Ascending aorta (tissue), 2 donors: ENCODE results near the gene SLC48A1. TPM values are rescaled to one million over a fixed set of nuclear protein-coding genes. Genes with fewer than 3 reads are reported as not detected.

Source experiments
- DNase-seq, 2 donors: peaks; one replicate each; pipeline ENCODE4 v3.0.0-alpha.2; 2019; ENCODE audit warnings: low spot score in 2 of 2
- H3K27ac ChIP-seq, 2 donors: fragments of 200-600 bp; sonication (generic); one replicate each; pipeline ENCODE4 v1.5.1; 2016 to 2017; ENCODE audit warnings: mild to moderate bottlenecking in 1 of 2
- H3K27me3 ChIP-seq: fragments of 200-600 bp; sonication (generic); one replicate; pipeline ENCODE4 v1.5.1; 2017
- H3K36me3 ChIP-seq, 2 donors: fragments of 200-600 bp; sonication (generic); one replicate each; pipeline ENCODE4 v1.5.1; 2016
- H3K4me1 ChIP-seq, 2 donors: fragments of 200-600 bp; sonication (generic); one replicate each; pipeline ENCODE4 v1.5.1; 2016 to 2017; ENCODE audit warnings: mild to moderate bottlenecking in 1 of 2
- H3K4me3 ChIP-seq, 2 donors: fragments of 200-600 bp; sonication (generic); one replicate each; pipeline ENCODE4 v1.5.1; 2016 to 2017; ENCODE audit warnings: mild to moderate bottlenecking in 1 of 2
- H3K9me3 ChIP-seq, 2 donors: fragments of 200-600 bp; sonication (generic); one replicate each; pipeline ENCODE4 v1.5.1; 2016
- intact Hi-C: fragments of 100-400 bp; cut with DNase I; formaldehyde crosslinking; loops from one replicate; pipeline ENCODE4 v1.15.1; 2023
- total RNA-seq: library from RNA; depleted of rRNA; stranded (reverse); fragments of >200 nt; gene quantifications from one replicate; pipeline ENCODE4 v1.1.0, GENCODE V29; 2016
- TF ChIP-seq, protein P1 (sequence below), 3 experiments: fragments of 200-600 bp in 2 of 3; fragments of 450-650 bp in 1 of 3; sonication (generic) in 2 of 3; IDR thresholded peaks; one replicate each; pipeline ENCODE4 v1.5.1; 2016 to 2019; ENCODE audit warnings: antibody characterized with exemption in 3 of 3, mild to moderate bottlenecking in 1 of 3, moderate library complexity in 1 of 3

The SLC48A1 gene
- total RNA-seq, 1 donor from 2014 or later, result 144 TPM

- peak overlapping the region; percentile 80 to 86 for H3K27ac ChIP-seq
- no peak overlapping the region for H3K4me3 ChIP-seq
- TF ChIP-seq, protein P1, sequence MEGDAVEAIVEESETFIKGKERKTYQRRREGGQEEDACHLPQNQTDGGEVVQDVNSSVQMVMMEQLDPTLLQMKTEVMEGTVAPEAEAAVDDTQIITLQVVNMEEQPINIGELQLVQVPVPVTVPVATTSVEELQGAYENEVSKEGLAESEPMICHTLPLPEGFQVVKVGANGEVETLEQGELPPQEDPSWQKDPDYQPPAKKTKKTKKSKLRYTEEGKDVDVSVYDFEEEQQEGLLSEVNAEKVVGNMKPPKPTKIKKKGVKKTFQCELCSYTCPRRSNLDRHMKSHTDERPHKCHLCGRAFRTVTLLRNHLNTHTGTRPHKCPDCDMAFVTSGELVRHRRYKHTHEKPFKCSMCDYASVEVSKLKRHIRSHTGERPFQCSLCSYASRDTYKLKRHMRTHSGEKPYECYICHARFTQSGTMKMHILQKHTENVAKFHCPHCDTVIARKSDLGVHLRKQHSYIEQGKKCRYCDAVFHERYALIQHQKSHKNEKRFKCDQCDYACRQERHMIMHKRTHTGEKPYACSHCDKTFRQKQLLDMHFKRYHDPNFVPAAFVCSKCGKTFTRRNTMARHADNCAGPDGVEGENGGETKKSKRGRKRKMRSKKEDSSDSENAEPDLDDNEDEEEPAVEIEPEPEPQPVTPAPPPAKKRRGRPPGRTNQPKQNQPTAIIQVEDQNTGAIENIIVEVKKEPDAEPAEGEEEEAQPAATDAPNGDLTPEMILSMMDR (IDR thresholded peaks at IDR 0.05), result no peak
- H3K36me3 ChIP-seq, result peaks cover 0 to 19% of the 10 kb centered on the region in 2 donors
- intact Hi-C loops, result no loop called here
- no peaks in the 10 kb centered on the region for H3K9me3 ChIP-seq
- DNase-seq, result no peak
- H3K27me3 ChIP-seq, result no peaks in the 10 kb centered on the region
- H3K4me1 ChIP-seq, result peaks cover 18 to 38% of the 10 kb centered on the region in 2 donors
Measured at GRCh38 chr12:47736216-47736615, 36.8 kb upstream of the SLC48A1 start.

DNA sequence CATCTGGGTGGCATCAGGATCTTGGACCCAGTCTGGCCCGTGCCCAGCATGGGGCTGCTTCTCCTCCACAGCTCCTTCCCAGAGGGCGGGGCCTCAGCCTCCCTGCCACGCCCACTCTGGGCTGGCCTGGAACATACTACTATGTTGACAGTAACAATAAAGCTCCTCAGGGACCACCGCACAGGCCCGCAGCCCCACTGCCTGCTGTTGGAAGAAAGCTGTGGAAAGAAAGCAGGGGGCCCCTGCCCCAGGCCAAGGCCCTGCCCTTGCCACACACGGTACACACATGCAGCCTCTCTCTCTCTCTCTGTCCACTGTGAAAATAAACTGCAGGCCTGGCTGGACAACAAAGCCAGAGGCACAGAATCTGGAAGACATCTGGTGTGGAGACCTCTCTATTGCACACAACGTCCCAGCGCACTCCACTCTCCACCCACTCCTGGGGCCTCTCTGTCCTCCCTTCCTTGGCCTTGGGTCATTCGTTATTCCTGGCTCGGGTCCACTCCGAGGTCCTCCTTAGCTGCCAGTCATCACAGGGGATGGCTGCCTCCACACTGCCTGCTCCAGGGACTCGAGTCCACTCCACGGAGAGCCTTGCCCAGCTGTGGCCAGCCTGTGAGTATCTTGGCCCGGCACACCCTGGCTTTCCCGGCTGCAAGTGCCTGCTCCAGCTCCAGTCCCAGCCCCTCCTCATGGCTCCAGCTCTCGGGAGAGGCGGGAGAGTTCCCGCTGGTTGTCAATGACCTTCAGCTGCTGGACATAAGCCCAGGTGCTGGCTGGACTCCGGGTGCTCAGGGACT is 36.0 kb upstream of the SLC48A1 start:
- H3K4me3 ChIP-seq, result peak overlapping the region in 1 of 2 donors; percentile 9
- H3K4me1 ChIP-seq, result peaks cover 18 to 45% of the 10 kb centered on the region in 2 donors
- intact Hi-C loops, result loop anchor here (1.0 kb wide), 2 partner anchors 16 to 20 kb away; no protein-coding TSS in a partner anchor

DNA sequence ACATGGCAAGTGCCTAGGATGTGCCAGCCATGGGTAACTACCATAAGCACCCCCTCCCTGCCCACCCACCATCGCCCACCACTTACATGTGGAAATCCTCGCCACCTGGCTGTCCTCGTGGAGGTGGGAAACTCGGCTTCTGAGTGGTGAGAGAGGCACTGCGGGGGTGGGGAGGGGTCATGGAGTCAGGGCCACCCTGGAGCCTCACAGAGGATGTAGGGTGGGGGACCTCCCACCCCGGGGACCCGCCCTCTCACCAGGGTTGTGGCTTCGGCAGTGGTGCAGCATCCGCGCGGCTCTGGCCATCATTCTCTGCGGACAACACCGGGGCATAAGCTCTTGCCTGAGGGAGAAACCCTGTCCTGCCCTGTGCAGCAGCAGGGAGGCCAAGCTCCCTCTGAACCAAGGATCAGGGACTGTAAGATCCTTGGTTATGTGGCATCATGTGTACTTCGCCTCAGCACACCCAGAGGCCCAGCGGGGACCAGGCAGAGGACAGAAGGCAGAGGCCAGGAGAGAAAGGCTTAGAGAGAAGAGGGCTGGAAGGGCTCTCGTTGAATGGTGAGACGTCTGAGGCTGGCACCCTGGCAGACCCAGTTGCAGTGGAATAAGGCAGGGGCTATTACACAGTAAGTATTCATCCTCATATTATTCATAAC is 35.0 kb upstream of the SLC48A1 start:
- Histone ChIP-seq H3K4me1 (peaks cover 18 to 45% of the 10 kb centered on the region in 2 donors), H3K4me3 (no peak overlapping the region), H3K27me3 (no peaks in the 10 kb centered on the region), H3K36me3 (peaks cover 0 to 20% of the 10 kb centered on the region in 2 donors), H3K27ac (peak overlapping the region; percentile 80 to 86), H3K9me3 (no peaks in the 10 kb centered on the region)
- intact Hi-C loops, result loop anchor here (1.0 kb wide), 2 partner anchors 15 to 21 kb away; no protein-coding TSS in a partner anchor
- TF ChIP-seq, protein P1 (IDR thresholded peaks at IDR 0.05), result no peak
- DNase-seq, result no peak

More for the DNA sequence above, 36.0 kb upstream of the SLC48A1 start:
- Histone ChIP-seq H3K27me3 (no peaks in the 10 kb centered on the region), H3K9me3 (no peaks in the 10 kb centered on the region), H3K36me3 (peaks cover 0 to 19% of the 10 kb centered on the region in 2 donors), H3K27ac (peak overlapping the region; percentile 80 to 86)
- DNase-seq, result peak; percentile 77 to 95
- TF ChIP-seq, protein P1 (IDR thresholded peaks at IDR 0.05), result no peak

DNA sequence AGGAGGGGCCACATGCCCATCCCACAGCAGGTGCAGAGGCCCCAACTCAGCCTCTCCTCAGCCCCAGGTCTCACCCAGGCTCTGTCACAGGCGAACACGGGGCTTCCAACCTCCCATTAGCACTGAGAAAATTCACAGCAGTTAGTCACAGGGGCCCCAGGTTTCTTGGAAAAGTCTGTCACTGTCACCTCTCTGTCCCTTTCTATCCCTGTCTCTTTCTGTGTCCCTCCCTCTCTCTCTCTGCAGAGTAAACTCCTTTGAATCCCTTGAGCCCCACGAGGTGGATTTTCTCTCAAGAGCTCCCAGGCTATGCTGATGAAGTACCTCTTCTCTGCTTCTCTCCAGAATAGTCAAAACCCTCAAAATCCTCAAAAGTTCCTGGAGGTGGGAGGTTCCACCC is 33.7 kb upstream of the SLC48A1 start:
- Histone ChIP-seq H3K9me3 (no peaks in the 10 kb centered on the region), H3K27me3 (no peaks in the 10 kb centered on the region), H3K4me1 (peaks cover 18 to 45% of the 10 kb centered on the region in 2 donors), H3K27ac (peak overlapping the region in 1 of 2 donors; percentile 80), H3K4me3 (no peak overlapping the region), H3K36me3 (peaks cover 0 to 27% of the 10 kb centered on the region in 2 donors)
- no peak for DNase-seq
- intact Hi-C loops, result no loop called here
- TF ChIP-seq, protein P1 (IDR thresholded peaks at IDR 0.05), result no peak

DNA sequence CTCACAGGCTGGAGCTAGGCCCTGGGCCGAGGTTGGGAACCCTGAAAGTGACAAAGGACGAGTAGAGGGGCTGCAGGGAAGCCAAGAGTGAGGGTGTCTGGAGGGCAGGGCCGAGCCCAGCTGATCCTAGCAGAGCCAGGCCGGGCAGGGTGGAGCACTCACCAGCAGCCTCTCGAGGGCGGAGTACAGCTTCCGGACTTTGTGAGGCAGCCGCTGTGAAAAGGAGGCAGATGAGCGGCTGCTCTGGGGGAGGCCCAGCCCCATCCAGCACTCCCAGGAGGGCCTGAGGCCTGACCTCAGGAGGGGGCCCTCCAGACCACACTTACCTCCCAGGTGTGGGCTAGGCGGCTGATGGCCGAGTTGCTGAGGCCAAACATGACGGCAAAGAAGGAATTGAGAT is 33.1 kb upstream of the SLC48A1 start:
- DNase-seq, result no peak
- H3K9me3 ChIP-seq, result no peaks in the 10 kb centered on the region
- no peak overlapping the region for H3K4me3 ChIP-seq
- H3K27ac ChIP-seq, result peak overlapping the region; percentile 5 to 62
- H3K36me3 ChIP-seq, result peaks cover 0 to 27% of the 10 kb centered on the region in 2 donors
- intact Hi-C loops, result no loop called here
- peaks cover 18 to 41% of the 10 kb centered on the region in 2 donors for H3K4me1 ChIP-seq
- TF ChIP-seq, protein P1 (IDR thresholded peaks at IDR 0.05), result no peak
- no peaks in the 10 kb centered on the region for H3K27me3 ChIP-seq
